ENCODE results near the gene CLCA4. TPM values are rescaled to one million over a fixed set of nuclear protein-coding genes. Genes with fewer than 3 reads are reported as not detected.
"Not testable (repeated sequence)": the region's sequence is repeated elsewhere in the genome, so short reads cannot be mapped to it uniquely, and the experiment has no call there.

The CLCA4 gene
- total RNA-seq, 1 experiment from 2014 or later, result not detected

- no peak for DNase-seq (ENCODE audit: low spot score)
- no peaks in the 10 kb centered on the region for H3K27me3 Mint-ChIP-seq (ENCODE audit: low read depth)
- no peak for TF ChIP-seq ETV6 (CRISPR knock-in tag; IDR thresholded peaks at IDR 0.05)
- no peak for TF ChIP-seq ZNF281 (CRISPR knock-in tag; IDR thresholded peaks at IDR 0.05)
- TF ChIP-seq E2F1 (CRISPR knock-in tag; IDR thresholded peaks at IDR 0.05), result no peak
- no peak for TF ChIP-seq MLX (CRISPR knock-in tag; IDR thresholded peaks at IDR 0.05)
- TF ChIP-seq SMAD4 (CRISPR knock-in tag; IDR thresholded peaks at IDR 0.05), result no peak
- no peak for TF ChIP-seq FOXP4 (CRISPR knock-in tag; IDR thresholded peaks at IDR 0.05)
- TF ChIP-seq HMGXB4 (CRISPR knock-in tag; IDR thresholded peaks at IDR 0.05), result no peak
- TF ChIP-seq PREB (CRISPR knock-in tag; IDR thresholded peaks at IDR 0.05; ENCODE audit: borderline replicate concordance), result no peak
- no peak for TF ChIP-seq MXD4 (CRISPR knock-in tag; IDR thresholded peaks at IDR 0.05; ENCODE audit: borderline replicate concordance)
- no peak for TF ChIP-seq TEAD1 (CRISPR knock-in tag; IDR thresholded peaks at IDR 0.05)
- TF ChIP-seq CDX4 (CRISPR knock-in tag; IDR thresholded peaks at IDR 0.05; ENCODE audit: borderline replicate concordance), result no peak
- ATAC-seq, result no peak
- POLR2A ChIA-PET, result no interaction called here
- H3K4me1 Mint-ChIP-seq, result peaks cover 3% of the 10 kb centered on the region; the same call in 1 of the 2 replicates
- H3K27ac Mint-ChIP-seq, result no peak overlapping the region
- peaks cover 28% of the 10 kb centered on the region for H3K36me3 Mint-ChIP-seq
- H3K9me3 Mint-ChIP-seq, result peaks cover 60% of the 10 kb centered on the region
- CTCF ChIA-PET, result no interaction called here
- no peak overlapping the region for H3K4me3 Mint-ChIP-seq
Observed at GRCh38 chr1:86596741-86597290, 49.9 kb downstream of the CLCA4 start.

- CTCF ChIA-PET; H3K27me3 Mint-ChIP-seq (ENCODE audit: low read depth); H3K27ac Mint-ChIP-seq; H3K4me1 Mint-ChIP-seq; H3K4me3 Mint-ChIP-seq; POLR2A ChIA-PET; ATAC-seq; DNase-seq (ENCODE audit: low spot score); H3K36me3 Mint-ChIP-seq: not testable (repeated sequence)
- H3K9me3 Mint-ChIP-seq, result peaks cover 22% of the 10 kb centered on the region
Observed at GRCh38 chr1:86606080-86606479, 59.2 kb downstream of the CLCA4 start.

All from WTC11 (cell line).